SK-N-SH treated with all-trans-retinoic acid at 6 μM for 48 hours (cell line): ENCODE results near the gene IL1R2.

Experiments used
- ATAC-seq: fragments of 200-7000 bp; cut with Tn5 transposase; 3 replicates; pipeline ENCODE4 v1.9.1; 2020; ENCODE audit warnings: mild to moderate bottlenecking, moderate library complexity
- ARNTL ChIP-seq: fragments of 450-650 bp; formaldehyde crosslinking; IDR thresholded peaks from 2 replicates; pipeline ENCODE4 v1.5.0; 2020; ENCODE audit warnings: low read depth, mild to moderate bottlenecking, moderate library complexity, borderline replicate concordance
- BACH2 ChIP-seq: fragments of 250-450 bp; sonication (Bioruptor Pico); IDR thresholded peaks from 2 replicates; pipeline ENCODE4 v1.9.0; 2021; ENCODE audit warnings: mild to moderate bottlenecking, borderline replicate concordance
- CSDC2 ChIP-seq: fragments of 250-450 bp; sonication (Bioruptor Pico); IDR thresholded peaks from 2 replicates; pipeline ENCODE4 v1.5.0; 2020; ENCODE audit warnings: mild to moderate bottlenecking, moderate library complexity
- ESRRG ChIP-seq: fragments of 250-450 bp; sonication (Bioruptor Pico); IDR thresholded peaks from 2 replicates; pipeline ENCODE4 v1.6.1; 2021; ENCODE audit warnings: mild to moderate bottlenecking
- GLIS3 ChIP-seq: fragments of 250-450 bp; sonication (Bioruptor Pico); IDR thresholded peaks from 2 replicates; pipeline ENCODE4 v1.5.0; 2020; ENCODE audit warnings: mild to moderate bottlenecking, moderate library complexity
- ISL1 ChIP-seq: fragments of 250-450 bp; sonication (Bioruptor Pico); IDR thresholded peaks from 2 replicates; pipeline ENCODE4 v2.1.2; 2022; ENCODE audit warnings: mild to moderate bottlenecking, moderate library complexity
- OSR1 ChIP-seq: fragments of 250-450 bp; sonication (Bioruptor Pico); IDR thresholded peaks from 2 replicates; pipeline ENCODE4 v1.8.0; 2022; ENCODE audit warnings: moderate library complexity, mild to moderate bottlenecking, inconsistent platforms
- PATZ1 ChIP-seq: fragments of 250-450 bp; sonication (Bioruptor Pico); IDR thresholded peaks from 2 replicates; pipeline ENCODE4 v1.8.0; 2020; ENCODE audit warnings: mild to moderate bottlenecking, moderate library complexity, borderline replicate concordance
- POU6F1 ChIP-seq: fragments of 250-450 bp; sonication (Bioruptor Pico); IDR thresholded peaks from 2 replicates; pipeline ENCODE4 v1.8.0; 2021; ENCODE audit warnings: low read depth, mild to moderate bottlenecking, moderate library complexity, borderline replicate concordance
- PPARA ChIP-seq: fragments of 250-450 bp; sonication (Bioruptor Pico); IDR thresholded peaks from 2 replicates; pipeline ENCODE4 v1.5.0; 2020; ENCODE audit warnings: mild to moderate bottlenecking, borderline replicate concordance
- RARB ChIP-seq: fragments of 250-450 bp; sonication (Bioruptor Pico); IDR thresholded peaks from 2 replicates; pipeline ENCODE4 v1.8.0; 2021; ENCODE audit warnings: mild to moderate bottlenecking, moderate library complexity
- SNAI2 ChIP-seq: fragments of 250-450 bp; sonication (Bioruptor Pico); IDR thresholded peaks from 2 replicates; pipeline ENCODE4 v1.5.0; 2020; ENCODE audit warnings: mild to moderate bottlenecking, moderate library complexity
- TCF4 ChIP-seq: fragments of 250-450 bp; sonication (Bioruptor Pico); IDR thresholded peaks from 2 replicates; pipeline ENCODE4 v1.8.0; 2021; ENCODE audit warnings: mild to moderate bottlenecking, moderate library complexity, borderline replicate concordance
- TOX ChIP-seq: fragments of 250-450 bp; sonication (Bioruptor Pico); IDR thresholded peaks from 2 replicates; pipeline ENCODE4 v1.8.0; 2021; ENCODE audit warnings: mild to moderate bottlenecking, moderate library complexity, borderline replicate concordance
- TSHZ2 ChIP-seq: fragments of 250-450 bp; sonication (Bioruptor Pico); IDR thresholded peaks from 2 replicates; pipeline ENCODE4 v1.5.0; 2020; ENCODE audit warnings: mild to moderate bottlenecking, moderate library complexity
- ZC3H10 ChIP-seq: fragments of 250-450 bp; sonication (Bioruptor Pico); IDR thresholded peaks from 2 replicates; pipeline ENCODE4 v1.5.1; 2021; ENCODE audit warnings: mild to moderate bottlenecking, moderate library complexity
- ZFP3 ChIP-seq: fragments of 250-450 bp; sonication (Bioruptor Pico); IDR thresholded peaks from 2 replicates; pipeline ENCODE4 v1.5.0; 2020; ENCODE audit warnings: mild to moderate bottlenecking, moderate library complexity
- ZFP30 ChIP-seq: fragments of 450-650 bp; formaldehyde crosslinking; IDR thresholded peaks from 2 replicates; pipeline ENCODE4 v1.5.0; 2022; ENCODE audit warnings: mild to moderate bottlenecking, moderate library complexity
- ZNF565 ChIP-seq: fragments of 450-650 bp; formaldehyde crosslinking; conservative IDR thresholded peaks from 2 replicates; pipeline ENCODE4 v1.5.0; 2020; ENCODE audit warnings: low read depth, mild to moderate bottlenecking, moderate library complexity
- ZNF8 ChIP-seq: fragments of 450-650 bp; formaldehyde crosslinking; IDR thresholded peaks from 2 replicates; pipeline ENCODE4 v1.5.0; 2020; ENCODE audit warnings: mild to moderate bottlenecking, moderate library complexity
- TF ChIP-seq, protein P1 (sequence below): fragments of 250-450 bp; sonication (Bioruptor Pico); IDR thresholded peaks from 2 replicates; pipeline ENCODE4 v1.5.1; 2020; ENCODE audit warnings: low read depth, mild to moderate bottlenecking, moderate library complexity
- TF ChIP-seq, protein P2 (sequence below): fragments of 250-450 bp; sonication (Bioruptor Pico); IDR thresholded peaks from 2 replicates; pipeline ENCODE4 v1.5.1; 2021; ENCODE audit warnings: mild to moderate bottlenecking, moderate library complexity

Gene IL1R2

DNA sequence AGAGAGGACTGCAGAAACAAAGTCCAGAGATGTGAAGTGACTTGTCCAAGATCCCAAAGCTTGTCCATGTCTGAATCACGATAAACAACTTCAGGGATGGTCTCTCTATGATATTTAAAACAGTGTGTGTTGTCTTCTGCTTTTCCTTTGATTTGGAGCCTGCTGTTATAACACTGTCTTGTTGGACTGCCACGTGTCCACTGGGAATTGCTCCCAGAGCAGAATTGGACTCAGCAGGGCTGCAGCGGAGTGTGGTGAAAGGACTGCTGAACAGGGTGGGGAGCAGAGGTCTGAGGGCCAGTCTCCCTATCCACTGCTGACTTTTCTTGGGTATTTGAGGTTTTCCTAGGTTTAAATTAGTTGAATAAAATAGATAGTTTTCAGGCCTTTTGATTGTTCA, 68.3 kb downstream of the IL1R2 start:
- TF ChIP-seq TOX (CRISPR knock-in tag) (no peak), PPARA (CRISPR knock-in tag) (no peak), CSDC2 (CRISPR knock-in tag) (no peak), POU6F1 (CRISPR knock-in tag) (no peak), ESRRG (no peak), RARB (CRISPR knock-in tag) (no peak), OSR1 (CRISPR knock-in tag) (no peak), GLIS3 (CRISPR knock-in tag) (no peak), TSHZ2 (CRISPR knock-in tag) (no peak), BACH2 (CRISPR knock-in tag) (no peak), ISL1 (CRISPR knock-in tag) (no peak), ARNTL (CRISPR knock-in tag) (no peak), ZC3H10 (CRISPR knock-in tag) (no peak), TCF4 (CRISPR knock-in tag) (no peak), PATZ1 (CRISPR knock-in tag) (no peak), ZFP30 (CRISPR knock-in tag) (no peak), SNAI2 (CRISPR knock-in tag) (no peak), ZNF8 (CRISPR knock-in tag) (no peak)
- TF ChIP-seq, protein P1, sequence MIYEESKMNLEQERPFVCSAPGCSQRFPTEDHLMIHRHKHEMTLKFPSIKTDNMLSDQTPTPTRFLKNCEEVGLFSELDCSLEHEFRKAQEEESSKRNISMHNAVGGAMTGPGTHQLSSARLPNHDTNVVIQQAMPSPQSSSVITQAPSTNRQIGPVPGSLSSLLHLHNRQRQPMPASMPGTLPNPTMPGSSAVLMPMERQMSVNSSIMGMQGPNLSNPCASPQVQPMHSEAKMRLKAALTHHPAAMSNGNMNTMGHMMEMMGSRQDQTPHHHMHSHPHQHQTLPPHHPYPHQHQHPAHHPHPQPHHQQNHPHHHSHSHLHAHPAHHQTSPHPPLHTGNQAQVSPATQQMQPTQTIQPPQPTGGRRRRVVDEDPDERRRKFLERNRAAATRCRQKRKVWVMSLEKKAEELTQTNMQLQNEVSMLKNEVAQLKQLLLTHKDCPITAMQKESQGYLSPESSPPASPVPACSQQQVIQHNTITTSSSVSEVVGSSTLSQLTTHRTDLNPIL (CRISPR knock-in tag): no peak
- TF ChIP-seq, protein P2, sequence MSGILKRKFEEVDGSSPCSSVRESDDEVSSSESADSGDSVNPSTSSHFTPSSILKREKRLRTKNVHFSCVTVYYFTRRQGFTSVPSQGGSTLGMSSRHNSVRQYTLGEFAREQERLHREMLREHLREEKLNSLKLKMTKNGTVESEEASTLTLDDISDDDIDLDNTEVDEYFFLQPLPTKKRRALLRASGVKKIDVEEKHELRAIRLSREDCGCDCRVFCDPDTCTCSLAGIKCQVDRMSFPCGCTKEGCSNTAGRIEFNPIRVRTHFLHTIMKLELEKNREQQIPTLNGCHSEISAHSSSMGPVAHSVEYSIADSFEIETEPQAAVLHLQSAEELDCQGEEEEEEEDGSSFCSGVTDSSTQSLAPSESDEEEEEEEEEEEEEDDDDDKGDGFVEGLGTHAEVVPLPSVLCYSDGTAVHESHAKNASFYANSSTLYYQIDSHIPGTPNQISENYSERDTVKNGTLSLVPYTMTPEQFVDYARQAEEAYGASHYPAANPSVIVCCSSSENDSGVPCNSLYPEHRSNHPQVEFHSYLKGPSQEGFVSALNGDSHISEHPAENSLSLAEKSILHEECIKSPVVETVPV (CRISPR knock-in tag): no peak
- no peak for ATAC-seq

DNA sequence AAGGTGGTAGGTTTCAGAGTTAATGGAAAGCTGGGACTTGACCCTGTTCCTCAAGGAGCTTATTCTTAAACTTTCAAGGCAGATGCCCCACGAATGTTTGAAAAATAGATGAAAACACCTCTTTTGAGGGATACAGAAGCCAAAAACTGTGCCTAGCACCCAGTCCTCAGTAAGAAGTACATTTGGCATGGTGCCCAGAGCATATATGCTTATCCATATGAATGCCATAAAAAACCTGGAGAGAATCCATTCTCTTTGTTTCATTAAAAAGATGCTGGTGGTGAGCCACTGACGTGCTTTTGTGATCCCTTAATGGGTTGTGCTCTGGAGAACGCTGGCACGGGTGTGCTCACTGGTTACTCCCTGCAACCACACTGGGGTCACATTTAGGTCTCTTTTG, 69.0 kb downstream of the IL1R2 start:
- TF ChIP-seq ARNTL (CRISPR knock-in tag) (no peak), ZNF8 (CRISPR knock-in tag) (no peak)
- ATAC-seq: no peak

DNA sequence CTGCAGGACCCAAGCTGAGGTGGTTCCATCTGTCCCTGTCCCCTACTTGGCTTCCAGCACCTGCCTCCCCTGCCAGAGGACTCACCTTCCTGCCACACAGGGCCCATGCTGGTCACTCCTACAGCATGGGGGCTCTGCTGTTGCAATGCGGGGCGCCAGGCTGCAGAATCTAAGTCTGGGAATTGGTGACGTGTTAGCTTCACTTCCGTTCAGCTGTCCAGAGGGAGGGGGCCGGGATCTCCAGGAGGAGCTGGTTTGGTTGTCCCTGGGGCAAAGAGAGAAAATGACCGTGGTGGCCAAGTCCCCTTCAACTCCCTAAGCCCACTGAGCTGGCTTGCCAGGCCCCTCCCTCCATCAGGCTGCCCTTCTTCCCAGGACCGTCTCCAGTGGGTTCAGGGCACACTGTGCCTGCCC, 69.5 kb downstream of the IL1R2 start:
- ATAC-seq: no peak
- TF ChIP-seq ZFP3 (CRISPR knock-in tag): no peak
- no peak for TF ChIP-seq ZC3H10 (CRISPR knock-in tag)
- TF ChIP-seq, protein P2 (CRISPR knock-in tag): no peak
- TF ChIP-seq ESRRG: no peak
- TF ChIP-seq POU6F1 (CRISPR knock-in tag): no peak
- no peak for TF ChIP-seq ISL1 (CRISPR knock-in tag)
- no peak for TF ChIP-seq OSR1 (CRISPR knock-in tag)
- TF ChIP-seq BACH2 (CRISPR knock-in tag): no peak
- no peak for TF ChIP-seq SNAI2 (CRISPR knock-in tag)
- TF ChIP-seq ZNF565 (CRISPR knock-in tag): no peak
- no peak for TF ChIP-seq TOX (CRISPR knock-in tag)
- TF ChIP-seq PATZ1 (CRISPR knock-in tag): no peak
